Neural cell (in vitro differentiated cells): Measurements from ENCODE around the gene PIKFYVE. TPM values are rescaled to one million over a fixed set of nuclear protein-coding genes. Genes with fewer than 3 reads are reported as not detected.

Experiments
- H2AFZ ChIP-seq: fragments of 200-600, 300-800 bp; sonication (generic), shearing (Covaris generic); 2 replicates; pipeline ENCODE4 v1.6.0; 2014; ENCODE audit warnings: low read depth, mild to moderate bottlenecking, antibody characterized with exemption, low read length, moderate library complexity
- H3F3A ChIP-seq: fragments of 200-600 bp; shearing (Covaris generic); 2 replicates; pipeline ENCODE4 v1.6.1; 2016; ENCODE audit warnings: mild to moderate bottlenecking, moderate library complexity, mixed read lengths, antibody characterized with exemption, low read length; ENCODE audit not compliant: insufficient read depth, poor library complexity, severe bottlenecking
- H3K27ac ChIP-seq: fragments of 200-600, 300-800 bp; sonication (generic), shearing (Covaris generic); 2 replicates; pipeline ENCODE4 v1.5.1; 2014; ENCODE audit warnings: mild to moderate bottlenecking, low read length, moderate library complexity
- H3K27me3 ChIP-seq: fragments of 300-800, 200-600 bp; sonication (generic), shearing (Covaris generic); 2 replicates; pipeline ENCODE4 v1.6.0; 2014; ENCODE audit warnings: mild to moderate bottlenecking, low read depth, low read length, moderate library complexity; ENCODE audit not compliant: insufficient read depth
- H3K36me3 ChIP-seq: fragments of 300-800, 200-600 bp; sonication (generic), shearing (Covaris generic); 2 replicates; pipeline ENCODE4 v1.5.1; 2014; ENCODE audit warnings: mild to moderate bottlenecking, antibody characterized with exemption, low read length, moderate library complexity; ENCODE audit not compliant: insufficient read depth
- H3K4me2 ChIP-seq: fragments of 300-800, 200-600 bp; sonication (generic), shearing (Covaris generic); 2 replicates; pipeline ENCODE4 v1.6.0; 2014; ENCODE audit warnings: mild to moderate bottlenecking, low read length
- H3K4me3 ChIP-seq: fragments of 300-800, 200-600 bp; sonication (generic), shearing (Covaris generic); 2 replicates; pipeline ENCODE4 v1.5.1; 2014; ENCODE audit warnings: mild to moderate bottlenecking, low read length, moderate library complexity
- H3K79me2 ChIP-seq: fragments of 200-600 bp; shearing (Covaris generic); replicated peaks from 2 replicates; pipeline ENCODE4 v1.6.0; 2014; ENCODE audit warnings: mild to moderate bottlenecking, low read length, moderate library complexity; ENCODE audit not compliant: insufficient read depth
- H3K9ac ChIP-seq: fragments of 300-800, 200-600 bp; sonication (generic), shearing (Covaris generic); 2 replicates; pipeline ENCODE4 v1.6.1; 2016; ENCODE audit warnings: mild to moderate bottlenecking, low read length, mixed read lengths
- H3K9me2 ChIP-seq: fragments of 200-600 bp; shearing (Covaris generic); 2 replicates; pipeline ENCODE4 v1.6.1; 2016; ENCODE audit warnings: mild to moderate bottlenecking, low read length, mixed read lengths; ENCODE audit not compliant: insufficient read depth
- H3K9me3 ChIP-seq: fragments of 200-600, 300-800 bp; sonication (generic), shearing (Covaris generic); 2 replicates; pipeline ENCODE4 v1.6.1; 2016; ENCODE audit warnings: mild to moderate bottlenecking, mixed run types, low read length, moderate library complexity, mixed read lengths
- H4K20me1 ChIP-seq: fragments of 200-600 bp; shearing (Covaris generic); 2 replicates; pipeline ENCODE4 v1.6.1; 2016; ENCODE audit warnings: mild to moderate bottlenecking, mixed run types; ENCODE audit not compliant: insufficient read depth
- EP300 ChIP-seq: fragments of 450-650 bp; conservative IDR thresholded peaks from 2 replicates; pipeline ENCODE4 v1.6.1; 2014; ENCODE audit warnings: antibody characterized with exemption, mild to moderate bottlenecking, moderate library complexity; ENCODE audit not compliant: poor library complexity, severe bottlenecking
- EZH2 ChIP-seq: fragments of 200-600, 300-800 bp; shearing (Covaris generic), sonication (generic); IDR thresholded peaks from 2 replicates; pipeline ENCODE4 v1.6.1; 2014; ENCODE audit warnings: antibody characterized with exemption, low read length, borderline replicate concordance, mild to moderate bottlenecking; ENCODE audit not compliant: insufficient read depth, poor library complexity, severe bottlenecking
- MXI1 ChIP-seq: fragments of 450-650 bp; conservative IDR thresholded peaks from 2 replicates; pipeline ENCODE4 v1.6.1; 2014; ENCODE audit warnings: antibody characterized with exemption, mild to moderate bottlenecking; ENCODE audit not compliant: poor library complexity, severe bottlenecking
- POLR2AphosphoS5 ChIP-seq: IDR thresholded peaks from 2 replicates; pipeline ENCODE4 v1.6.1; 2012
- RAD21 ChIP-seq: fragments of 450-650 bp; conservative IDR thresholded peaks from 2 replicates; pipeline ENCODE4 v1.6.1; 2014; ENCODE audit warnings: antibody characterized with exemption, mild to moderate bottlenecking, moderate library complexity
- SMC3 ChIP-seq: fragments of 450-650 bp; conservative IDR thresholded peaks from 2 replicates; pipeline ENCODE4 v1.6.1; 2014; ENCODE audit warnings: antibody characterized with exemption, mild to moderate bottlenecking, moderate library complexity; ENCODE audit not compliant: poor library complexity
- TAF1 ChIP-seq: IDR thresholded peaks from 2 replicates; pipeline ENCODE4 v1.6.1; 2012; ENCODE audit warnings: low read depth
- polyA plus RNA-seq: library from polyadenylated mRNA; depleted of rRNA; stranded (reverse); fragments of >200 nt; gene quantifications from 2 replicates; pipeline ENCODE4 v1.2.3, GENCODE V29; 2014
- TF ChIP-seq, protein P1 (sequence below): IDR thresholded peaks from 2 replicates; pipeline ENCODE4 v1.6.1; 2012; ENCODE audit warnings: borderline replicate concordance
- TF ChIP-seq, protein P2 (sequence below): fragments of 450-650 bp; IDR thresholded peaks from 2 replicates; pipeline ENCODE4 v1.5.1; 2014; ENCODE audit warnings: antibody characterized with exemption, mild to moderate bottlenecking, moderate library complexity; ENCODE audit not compliant: poor library complexity, severe bottlenecking

The PIKFYVE gene
- polyA plus RNA-seq, 1 donor from 2014 or later, result 27.1 TPM

DNA sequence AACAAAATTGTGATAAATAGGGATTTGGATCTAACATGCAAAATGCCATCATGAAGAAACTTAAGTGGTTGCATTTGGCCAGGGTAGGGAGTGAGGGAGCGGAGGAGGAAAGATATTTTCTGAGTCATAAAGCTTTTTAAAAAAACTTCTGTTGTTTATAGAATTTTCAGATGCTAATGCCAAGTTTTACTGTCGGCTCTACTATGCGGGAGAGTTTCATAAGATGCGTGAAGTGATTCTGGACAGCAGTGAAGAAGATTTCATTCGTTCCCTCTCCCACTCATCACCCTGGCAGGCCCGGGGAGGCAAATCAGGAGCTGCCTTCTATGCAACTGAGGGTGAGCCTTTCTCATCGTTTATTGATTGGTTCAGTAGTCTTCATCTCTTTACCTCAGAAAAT lies 84.6 kb downstream of the PIKFYVE start:
- H3F3A ChIP-seq, result no peaks in the 10 kb centered on the region
- no peaks in the 10 kb centered on the region for H3K79me2 ChIP-seq
- H3K9me3 ChIP-seq, result no peaks in the 10 kb centered on the region
- H3K4me3 ChIP-seq, result no peak overlapping the region
- H4K20me1 ChIP-seq, result no peaks in the 10 kb centered on the region
- H2AFZ ChIP-seq, result no peak overlapping the region
- peaks cover 13% of the 10 kb centered on the region for H3K36me3 ChIP-seq
- no peak overlapping the region for H3K27ac ChIP-seq
- H3K27me3 ChIP-seq, result no peaks in the 10 kb centered on the region
- H3K4me2 ChIP-seq, result no peak overlapping the region
- H3K9me2 ChIP-seq, result no peaks in the 10 kb centered on the region
- H3K9ac ChIP-seq, result no peak overlapping the region
- TF ChIP-seq POLR2AphosphoS5 (no peak), EZH2 (no peak), MXI1 (no peak), EP300 (no peak), TAF1 (no peak), SMC3 (no peak), RAD21 (no peak)
- TF ChIP-seq, protein P1, sequence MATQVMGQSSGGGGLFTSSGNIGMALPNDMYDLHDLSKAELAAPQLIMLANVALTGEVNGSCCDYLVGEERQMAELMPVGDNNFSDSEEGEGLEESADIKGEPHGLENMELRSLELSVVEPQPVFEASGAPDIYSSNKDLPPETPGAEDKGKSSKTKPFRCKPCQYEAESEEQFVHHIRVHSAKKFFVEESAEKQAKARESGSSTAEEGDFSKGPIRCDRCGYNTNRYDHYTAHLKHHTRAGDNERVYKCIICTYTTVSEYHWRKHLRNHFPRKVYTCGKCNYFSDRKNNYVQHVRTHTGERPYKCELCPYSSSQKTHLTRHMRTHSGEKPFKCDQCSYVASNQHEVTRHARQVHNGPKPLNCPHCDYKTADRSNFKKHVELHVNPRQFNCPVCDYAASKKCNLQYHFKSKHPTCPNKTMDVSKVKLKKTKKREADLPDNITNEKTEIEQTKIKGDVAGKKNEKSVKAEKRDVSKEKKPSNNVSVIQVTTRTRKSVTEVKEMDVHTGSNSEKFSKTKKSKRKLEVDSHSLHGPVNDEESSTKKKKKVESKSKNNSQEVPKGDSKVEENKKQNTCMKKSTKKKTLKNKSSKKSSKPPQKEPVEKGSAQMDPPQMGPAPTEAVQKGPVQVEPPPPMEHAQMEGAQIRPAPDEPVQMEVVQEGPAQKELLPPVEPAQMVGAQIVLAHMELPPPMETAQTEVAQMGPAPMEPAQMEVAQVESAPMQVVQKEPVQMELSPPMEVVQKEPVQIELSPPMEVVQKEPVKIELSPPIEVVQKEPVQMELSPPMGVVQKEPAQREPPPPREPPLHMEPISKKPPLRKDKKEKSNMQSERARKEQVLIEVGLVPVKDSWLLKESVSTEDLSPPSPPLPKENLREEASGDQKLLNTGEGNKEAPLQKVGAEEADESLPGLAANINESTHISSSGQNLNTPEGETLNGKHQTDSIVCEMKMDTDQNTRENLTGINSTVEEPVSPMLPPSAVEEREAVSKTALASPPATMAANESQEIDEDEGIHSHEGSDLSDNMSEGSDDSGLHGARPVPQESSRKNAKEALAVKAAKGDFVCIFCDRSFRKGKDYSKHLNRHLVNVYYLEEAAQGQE, result no peak
- TF ChIP-seq, protein P2, sequence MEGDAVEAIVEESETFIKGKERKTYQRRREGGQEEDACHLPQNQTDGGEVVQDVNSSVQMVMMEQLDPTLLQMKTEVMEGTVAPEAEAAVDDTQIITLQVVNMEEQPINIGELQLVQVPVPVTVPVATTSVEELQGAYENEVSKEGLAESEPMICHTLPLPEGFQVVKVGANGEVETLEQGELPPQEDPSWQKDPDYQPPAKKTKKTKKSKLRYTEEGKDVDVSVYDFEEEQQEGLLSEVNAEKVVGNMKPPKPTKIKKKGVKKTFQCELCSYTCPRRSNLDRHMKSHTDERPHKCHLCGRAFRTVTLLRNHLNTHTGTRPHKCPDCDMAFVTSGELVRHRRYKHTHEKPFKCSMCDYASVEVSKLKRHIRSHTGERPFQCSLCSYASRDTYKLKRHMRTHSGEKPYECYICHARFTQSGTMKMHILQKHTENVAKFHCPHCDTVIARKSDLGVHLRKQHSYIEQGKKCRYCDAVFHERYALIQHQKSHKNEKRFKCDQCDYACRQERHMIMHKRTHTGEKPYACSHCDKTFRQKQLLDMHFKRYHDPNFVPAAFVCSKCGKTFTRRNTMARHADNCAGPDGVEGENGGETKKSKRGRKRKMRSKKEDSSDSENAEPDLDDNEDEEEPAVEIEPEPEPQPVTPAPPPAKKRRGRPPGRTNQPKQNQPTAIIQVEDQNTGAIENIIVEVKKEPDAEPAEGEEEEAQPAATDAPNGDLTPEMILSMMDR, result no peak

DNA sequence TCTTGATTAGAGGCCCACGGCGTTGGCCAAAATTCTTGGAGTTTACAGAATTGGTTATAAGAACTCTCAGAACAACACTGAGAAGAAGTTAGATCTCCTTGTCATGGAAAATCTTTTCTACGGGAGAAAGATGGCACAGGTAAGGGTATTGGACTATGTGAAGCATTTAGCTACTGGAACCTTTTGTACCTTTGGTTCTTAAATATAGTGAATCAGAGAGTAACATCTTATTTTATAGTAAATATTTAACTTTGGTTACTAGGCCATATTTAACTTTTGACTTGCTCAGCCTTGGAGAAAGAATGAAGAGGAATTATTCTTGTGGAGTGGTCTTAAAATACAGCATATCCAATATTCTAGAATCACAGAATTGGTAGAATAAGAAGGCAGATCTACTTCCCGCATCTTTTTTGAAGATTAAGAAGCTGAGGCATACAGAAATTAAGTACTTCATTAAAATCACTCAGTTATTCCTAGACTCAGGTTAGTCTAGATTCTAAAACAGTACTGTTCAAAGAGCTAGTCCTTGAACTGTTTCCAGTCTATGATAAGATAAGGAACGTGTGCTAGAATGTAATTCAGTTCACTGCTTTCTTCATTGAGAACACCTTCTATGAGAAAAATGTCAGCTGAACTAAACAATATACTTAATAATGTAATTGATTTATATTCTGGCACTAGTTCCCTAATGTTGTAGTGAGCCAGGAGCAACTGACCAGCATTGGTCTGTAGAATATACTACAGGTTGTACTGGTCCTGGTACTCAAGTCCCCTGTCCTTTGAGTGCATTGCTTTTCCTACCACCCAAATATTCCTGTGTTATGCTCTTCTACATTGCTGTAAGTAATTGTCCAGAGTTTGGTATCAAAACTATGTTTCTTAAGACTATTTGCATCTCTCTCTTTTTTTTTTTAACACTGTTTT lies 86.9 kb downstream of the PIKFYVE start:
- peaks cover 13% of the 10 kb centered on the region for H3K36me3 ChIP-seq
- H3K9me3 ChIP-seq, result no peaks in the 10 kb centered on the region
- no peak for TF ChIP-seq EZH2
- no peak for TF ChIP-seq TAF1
- TF ChIP-seq EP300, result no peak
- no peak for TF ChIP-seq RAD21
- TF ChIP-seq POLR2AphosphoS5, result no peak
- H3K9me2 ChIP-seq, result no peaks in the 10 kb centered on the region
- H3K27ac ChIP-seq, result no peak overlapping the region
- H4K20me1 ChIP-seq, result no peaks in the 10 kb centered on the region
- H2AFZ ChIP-seq, result no peak overlapping the region
- H3K9ac ChIP-seq, result no peak overlapping the region
- H3K79me2 ChIP-seq, result no peaks in the 10 kb centered on the region
- no peaks in the 10 kb centered on the region for H3K27me3 ChIP-seq
- H3F3A ChIP-seq, result no peaks in the 10 kb centered on the region
- no peak overlapping the region for H3K4me3 ChIP-seq
- H3K4me2 ChIP-seq, result no peak overlapping the region
